ENCODE data around the gene ACVR1C.

The ACVR1C gene

GRCh38 chr2:157479081-157480027 lies 149.3 kb downstream of the ACVR1C start:
- H3K4me3 Mint-ChIP-seq, result no peak overlapping the region
- no peak for DNase-seq

GRCh38 chr2:157477919-157478318 lies 150.7 kb downstream of the ACVR1C start:
- Mint-ChIP-seq H3K27ac (no peak overlapping the region), H3K9me3 (no peaks in the 10 kb centered on the region), H3K36me3 (ENCODE audit: insufficient read depth) (no peaks in the 10 kb centered on the region), H3K27me3 (no peaks in the 10 kb centered on the region), H3K4me1 (ENCODE audit: low read depth in 2 of 2) (peaks cover 10% of the 10 kb centered on the region in 2 donors), H3K4me3 (no peak overlapping the region)
- ATAC-seq (replicated peaks), result no peak
- DNase-seq, result no peak

More at GRCh38 chr2:157479081-157480027, 149.3 kb downstream of the ACVR1C start:
- H3K27me3 Mint-ChIP-seq, result no peaks in the 10 kb centered on the region
- no peak for ATAC-seq (replicated peaks)
- no peaks in the 10 kb centered on the region for H3K9me3 Mint-ChIP-seq
- H3K36me3 Mint-ChIP-seq (ENCODE audit: insufficient read depth), result no peaks in the 10 kb centered on the region
- peak overlapping the region in 1 of 2 donors; percentile 75 for H3K27ac Mint-ChIP-seq
- peaks cover 10% of the 10 kb centered on the region in 2 donors for H3K4me1 Mint-ChIP-seq (ENCODE audit: low read depth in 2 of 2)

GRCh38 chr2:157476953-157477709 lies 151.5 kb downstream of the ACVR1C start:
- DNase-seq (no peak), ATAC-seq (replicated peaks) (no peak)
- Mint-ChIP-seq H3K4me3 (no peak overlapping the region), H3K27ac (peak overlapping the region; percentile 23 to 25), H3K36me3 (ENCODE audit: insufficient read depth) (no peaks in the 10 kb centered on the region), H3K4me1 (ENCODE audit: low read depth in 2 of 2) (peaks cover 10% of the 10 kb centered on the region in 2 donors), H3K27me3 (no peaks in the 10 kb centered on the region), H3K9me3 (no peaks in the 10 kb centered on the region)
